SK-N-SH treated with all-trans-retinoic acid at 6 μM for 48 hours (cell line): ENCODE results near the gene SLC17A2.

ENCODE experiments used
- CSDC2 ChIP-seq: fragments of 250-450 bp; sonication (Bioruptor Pico); IDR thresholded peaks from 2 replicates; pipeline ENCODE4 v1.5.0; 2020; ENCODE audit warnings: mild to moderate bottlenecking, moderate library complexity
- ESRRG ChIP-seq: fragments of 250-450 bp; sonication (Bioruptor Pico); IDR thresholded peaks from 2 replicates; pipeline ENCODE4 v1.6.1; 2021; ENCODE audit warnings: mild to moderate bottlenecking
- PATZ1 ChIP-seq: fragments of 250-450 bp; sonication (Bioruptor Pico); IDR thresholded peaks from 2 replicates; pipeline ENCODE4 v1.8.0; 2020; ENCODE audit warnings: mild to moderate bottlenecking, moderate library complexity, borderline replicate concordance
- RARB ChIP-seq: fragments of 250-450 bp; sonication (Bioruptor Pico); IDR thresholded peaks from 2 replicates; pipeline ENCODE4 v1.8.0; 2021; ENCODE audit warnings: mild to moderate bottlenecking, moderate library complexity
- ZC3H10 ChIP-seq: fragments of 250-450 bp; sonication (Bioruptor Pico); IDR thresholded peaks from 2 replicates; pipeline ENCODE4 v1.5.1; 2021; ENCODE audit warnings: mild to moderate bottlenecking, moderate library complexity
- ZFP30 ChIP-seq: fragments of 450-650 bp; formaldehyde crosslinking; IDR thresholded peaks from 2 replicates; pipeline ENCODE4 v1.5.0; 2022; ENCODE audit warnings: mild to moderate bottlenecking, moderate library complexity
- ZNF8 ChIP-seq: fragments of 450-650 bp; formaldehyde crosslinking; IDR thresholded peaks from 2 replicates; pipeline ENCODE4 v1.5.0; 2020; ENCODE audit warnings: mild to moderate bottlenecking, moderate library complexity
- TF ChIP-seq, protein P1 (sequence below): fragments of 250-450 bp; sonication (Bioruptor Pico); IDR thresholded peaks from 2 replicates; pipeline ENCODE4 v1.8.0; 2021; ENCODE audit warnings: low read depth, mild to moderate bottlenecking, moderate library complexity, borderline replicate concordance
- TF ChIP-seq, protein P2 (sequence below): fragments of 250-450 bp; sonication (Bioruptor Pico); IDR thresholded peaks from 2 replicates; pipeline ENCODE4 v1.5.1; 2020; ENCODE audit warnings: low read depth, mild to moderate bottlenecking, moderate library complexity

GRCh38 chr6:25952535-25952934, 22.0 kb upstream of the SLC17A2 start:
- no peak for TF ChIP-seq RARB (CRISPR knock-in tag)
- TF ChIP-seq, protein P1, sequence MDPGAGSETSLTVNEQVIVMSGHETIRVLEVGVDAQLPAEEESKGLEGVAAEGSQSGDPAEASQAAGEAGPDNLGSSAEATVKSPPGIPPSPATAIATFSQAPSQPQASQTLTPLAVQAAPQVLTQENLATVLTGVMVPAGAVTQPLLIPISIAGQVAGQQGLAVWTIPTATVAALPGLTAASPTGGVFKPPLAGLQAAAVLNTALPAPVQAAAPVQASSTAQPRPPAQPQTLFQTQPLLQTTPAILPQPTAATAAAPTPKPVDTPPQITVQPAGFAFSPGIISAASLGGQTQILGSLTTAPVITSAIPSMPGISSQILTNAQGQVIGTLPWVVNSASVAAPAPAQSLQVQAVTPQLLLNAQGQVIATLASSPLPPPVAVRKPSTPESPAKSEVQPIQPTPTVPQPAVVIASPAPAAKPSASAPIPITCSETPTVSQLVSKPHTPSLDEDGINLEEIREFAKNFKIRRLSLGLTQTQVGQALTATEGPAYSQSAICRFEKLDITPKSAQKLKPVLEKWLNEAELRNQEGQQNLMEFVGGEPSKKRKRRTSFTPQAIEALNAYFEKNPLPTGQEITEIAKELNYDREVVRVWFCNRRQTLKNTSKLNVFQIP (CRISPR knock-in tag), result no peak
- TF ChIP-seq ZNF8 (CRISPR knock-in tag), result no peak
- TF ChIP-seq ESRRG (CRISPR knock-in tag), result no peak
- TF ChIP-seq ZC3H10 (CRISPR knock-in tag), result no peak
- TF ChIP-seq PATZ1 (CRISPR knock-in tag), result no peak
- TF ChIP-seq ZFP30 (CRISPR knock-in tag), result no peak
- no peak for TF ChIP-seq CSDC2 (CRISPR knock-in tag)
- TF ChIP-seq, protein P2, sequence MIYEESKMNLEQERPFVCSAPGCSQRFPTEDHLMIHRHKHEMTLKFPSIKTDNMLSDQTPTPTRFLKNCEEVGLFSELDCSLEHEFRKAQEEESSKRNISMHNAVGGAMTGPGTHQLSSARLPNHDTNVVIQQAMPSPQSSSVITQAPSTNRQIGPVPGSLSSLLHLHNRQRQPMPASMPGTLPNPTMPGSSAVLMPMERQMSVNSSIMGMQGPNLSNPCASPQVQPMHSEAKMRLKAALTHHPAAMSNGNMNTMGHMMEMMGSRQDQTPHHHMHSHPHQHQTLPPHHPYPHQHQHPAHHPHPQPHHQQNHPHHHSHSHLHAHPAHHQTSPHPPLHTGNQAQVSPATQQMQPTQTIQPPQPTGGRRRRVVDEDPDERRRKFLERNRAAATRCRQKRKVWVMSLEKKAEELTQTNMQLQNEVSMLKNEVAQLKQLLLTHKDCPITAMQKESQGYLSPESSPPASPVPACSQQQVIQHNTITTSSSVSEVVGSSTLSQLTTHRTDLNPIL (CRISPR knock-in tag), result no peak
